WERI-Rb-1 (cell line): ENCODE measurements around the gene CUX1.

Experiments
- DNase-seq: peaks from one replicate; pipeline ENCODE4 v3.0.0-alpha.2; 2020
- H3K27ac ChIP-seq: fragments of 250-450 bp; sonication (Bioruptor Pico); 2 replicates; pipeline ENCODE4 v1.5.1; 2020; ENCODE audit warnings: mild to moderate bottlenecking, moderate library complexity
- H3K27me3 ChIP-seq: fragments of 250-450 bp; sonication (Bioruptor Pico); 2 replicates; pipeline ENCODE4 v1.5.1; 2021; ENCODE audit warnings: mild to moderate bottlenecking, low read depth, moderate library complexity; ENCODE audit not compliant: insufficient read depth, severe bottlenecking
- H3K36me3 ChIP-seq: fragments of 250-450 bp; sonication (Bioruptor Pico); 2 replicates; pipeline ENCODE4 v1.5.1; 2020; ENCODE audit warnings: mild to moderate bottlenecking, moderate library complexity
- H3K4me3 ChIP-seq: 2 replicates; pipeline ENCODE4 v1.5.1; 2011; ENCODE audit warnings: low read depth, mild to moderate bottlenecking, control low read depth, low read length
- H3K9me3 ChIP-seq: fragments of 250-450 bp; sonication (Bioruptor Pico); 2 replicates; pipeline ENCODE4 v1.5.1; 2021; ENCODE audit warnings: mild to moderate bottlenecking, moderate library complexity; ENCODE audit not compliant: severe bottlenecking
- CTCF ChIP-seq: IDR thresholded peaks from 2 replicates; pipeline ENCODE4 v1.5.1; 2011; ENCODE audit warnings: low read depth, mild to moderate bottlenecking, control low read depth, inconsistent platforms, low read length

CUX1 gene

GRCh38 chr7:101903515-101903868 is 86.1 kb downstream of the CUX1 start:
- Histone ChIP-seq H3K36me3 (no peaks in the 10 kb centered on the region), H3K4me3 (no peak overlapping the region), H3K9me3 (no peaks in the 10 kb centered on the region), H3K27ac (no peak overlapping the region), H3K27me3 (no peaks in the 10 kb centered on the region)
- DNase-seq, result no peak
- TF ChIP-seq CTCF, result no peak

GRCh38 chr7:101904019-101904418 is 86.6 kb downstream of the CUX1 start:
- Histone ChIP-seq H3K36me3 (no peaks in the 10 kb centered on the region), H3K9me3 (no peaks in the 10 kb centered on the region), H3K4me3 (no peak overlapping the region), H3K27ac (no peak overlapping the region), H3K27me3 (no peaks in the 10 kb centered on the region)
- DNase-seq, result no peak
- no peak for TF ChIP-seq CTCF

GRCh38 chr7:101905203-101905865 is 87.9 kb downstream of the CUX1 start:
- no peaks in the 10 kb centered on the region for H3K36me3 ChIP-seq
- H3K27me3 ChIP-seq, result no peaks in the 10 kb centered on the region
- no peak for DNase-seq
- no peak overlapping the region for H3K4me3 ChIP-seq
- H3K9me3 ChIP-seq, result no peaks in the 10 kb centered on the region
- no peak for TF ChIP-seq CTCF
- no peak overlapping the region for H3K27ac ChIP-seq

GRCh38 chr7:101906291-101907240 is 89.1 kb downstream of the CUX1 start:
- TF ChIP-seq CTCF, result no peak
- Histone ChIP-seq H3K27me3 (no peaks in the 10 kb centered on the region), H3K36me3 (no peaks in the 10 kb centered on the region), H3K4me3 (no peak overlapping the region), H3K27ac (no peak overlapping the region), H3K9me3 (no peaks in the 10 kb centered on the region)
- DNase-seq, result no peak

GRCh38 chr7:101910991-101911799 is 93.8 kb downstream of the CUX1 start:
- no peak for DNase-seq
- Histone ChIP-seq H3K27ac (no peak overlapping the region), H3K27me3 (no peaks in the 10 kb centered on the region), H3K36me3 (peaks cover 3% of the 10 kb centered on the region), H3K4me3 (no peak overlapping the region), H3K9me3 (no peaks in the 10 kb centered on the region)
- no peak for TF ChIP-seq CTCF
